Occipital lobe (tissue), 3 donors: ENCODE measurements around the gene IRAG1. TPM values are rescaled to one million over a fixed set of nuclear protein-coding genes. Genes with fewer than 3 reads are reported as not detected.

ENCODE experiments used
- DNase-seq: peaks from one replicate; lab custom pipeline; 2025; lab: John Stamatoyannopoulos, UW
- small RNA-seq: library from RNA; depleted of rRNA; stranded (forward); fragments of <200 nt; gene quantifications from one replicate; pipeline ENCODE3, GENCODE V24; 2014
- total RNA-seq: library from RNA; depleted of rRNA; stranded (reverse); fragments of >200 nt; gene quantifications from one replicate; pipeline ENCODE4 v1.2.3, GENCODE V29; 2014

The IRAG1 gene
- total RNA-seq, 1 donor from 2014 or later, result 1.4 TPM

GRCh38 chr11:10648871-10649270, 44.7 kb downstream of the IRAG1 start:
- no peak for DNase-seq

GRCh38 chr11:10646681-10647355, 46.7 kb downstream of the IRAG1 start:
- DNase-seq, result no peak

GRCh38 chr11:10646005-10646404, 47.5 kb downstream of the IRAG1 start:
- DNase-seq, result no peak

- DNase-seq, result no peak
Observed at GRCh38 chr11:10645212-10645795, 48.3 kb downstream of the IRAG1 start.

Small RNA genes within 50 kb of the gene (small RNA-seq; reads per million reads assigned to genes)
- not detected for gene RF00019

Other genes with a start within 250 kb of the IRAG1 start
- gene AMPD3, start 238.5 kb downstream of the IRAG1 start, total RNA-seq, result 0.78 TPM
- gene RNF141, start 152.6 kb downstream of the IRAG1 start, total RNA-seq, result 80.0 TPM
- gene LYVE1, start 125.1 kb downstream of the IRAG1 start, total RNA-seq, result 9.0 TPM
- gene CTR9, start 57.5 kb upstream of the IRAG1 start, total RNA-seq, result 36.8 TPM
- gene EIF4G2, start 115.2 kb upstream of the IRAG1 start, total RNA-seq, result 1,024 TPM
- 73.6 TPM for gene ZBED5, start 164.3 kb upstream of the IRAG1 start, total RNA-seq